ENCODE results near the gene SPG11.

The SPG11 gene

DNA sequence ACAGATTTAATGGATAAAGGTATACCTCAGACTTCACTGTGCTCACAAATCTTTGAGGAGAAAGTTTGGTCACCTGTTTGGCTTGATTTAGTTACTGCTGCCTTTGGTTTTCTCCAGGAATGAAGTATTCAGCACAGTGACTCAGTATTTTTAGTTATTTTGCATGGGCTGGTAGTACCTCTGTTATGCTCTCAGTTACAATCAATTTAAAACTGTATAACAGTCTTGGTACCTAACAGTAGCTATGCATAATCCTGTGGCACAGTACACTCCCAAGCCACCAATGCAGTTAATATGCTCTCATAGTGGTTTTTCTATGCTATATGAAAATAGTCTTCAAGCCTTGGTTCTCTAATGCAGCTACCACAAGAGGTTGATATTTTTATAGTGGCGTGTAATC, 138.4 kb downstream of the SPG11 start:
- no peak for DNase-seq (ENCODE audit: low read depth in 4 of 4, low spot score in 1 of 4)

DNA sequence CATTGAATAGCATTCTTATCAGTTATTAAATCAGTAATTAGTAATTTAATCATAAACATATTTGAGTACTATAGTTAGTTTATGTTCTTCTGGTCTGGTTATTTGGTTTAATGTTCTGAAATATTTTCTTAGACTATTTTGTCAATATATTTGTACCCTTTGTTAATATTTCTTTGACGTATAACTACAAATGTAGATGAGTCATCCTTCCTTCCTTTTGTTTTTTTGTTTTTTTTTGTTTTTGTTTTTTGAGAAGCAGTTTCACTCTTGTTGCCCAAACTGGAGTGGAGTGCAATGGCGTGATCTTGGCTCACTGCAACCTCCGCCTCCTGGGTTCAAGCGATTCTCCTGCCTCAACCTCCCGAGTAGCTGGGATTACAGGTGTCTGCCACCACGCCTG, 143.9 kb downstream of the SPG11 start:
- no peak for DNase-seq (ENCODE audit: low read depth in 4 of 4, low spot score in 1 of 4)

DNA sequence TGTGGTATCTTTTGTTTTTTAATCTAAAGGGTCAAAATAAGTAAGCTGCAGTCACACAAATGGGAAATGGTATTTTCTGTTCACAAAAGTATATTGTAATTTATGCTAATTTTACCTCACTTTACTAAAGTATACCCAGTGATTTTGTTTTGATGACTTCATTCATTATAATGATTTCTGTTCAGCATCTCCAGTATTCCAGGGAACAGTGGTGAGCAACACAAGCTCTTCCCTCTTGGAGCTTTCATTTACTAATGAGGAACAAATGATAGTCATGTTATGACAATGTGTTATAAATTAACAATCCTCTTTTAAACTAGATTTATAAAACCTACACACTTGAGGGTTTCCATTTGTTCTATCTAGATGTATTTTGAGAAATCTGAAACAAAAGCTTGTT, 147.0 kb downstream of the SPG11 start:
- DNase-seq (ENCODE audit: low read depth in 4 of 4, low spot score in 1 of 4): no peak
